Activated B cell treated with CpG ODN at 0.5 μM for 24 hours (primary cell): ENCODE results near the gene NDN. TPM values are rescaled to one million over a fixed set of nuclear protein-coding genes. Genes with fewer than 3 reads are reported as not detected.

Experiments used
- ATAC-seq: fragments of 200-7000 bp; cut with Tn5 transposase; one replicate; pipeline ENCODE4 v1.10.0; 2021; ENCODE audit warnings: low read depth, mild to moderate bottlenecking, moderate library complexity
- CTCF ChIA-PET: fragments of 350-600 bp; sonication (Branson Sonifier 250); formaldehyde crosslinking; loops from one replicate; lab custom pipeline; 2021; ENCODE audit warnings: antibody characterized with exemption; lab: Charles Lee
- POLR2A ChIA-PET: fragments of 350-600 bp; sonication (Branson Sonifier 250); formaldehyde crosslinking; loops from one replicate; lab custom pipeline; 2021; ENCODE audit warnings: antibody characterized with exemption; lab: Charles Lee
- DNase-seq: peaks from one replicate; pipeline ENCODE4 v3.0.0; 2022
- H3K27ac Mint-ChIP-seq: one replicate; pipeline ENCODE4 v1.8.0; 2020; ENCODE audit warnings: mixed read lengths
- H3K27me3 Mint-ChIP-seq: one replicate; pipeline ENCODE4 v1.8.0; 2021; ENCODE audit warnings: mixed read lengths
- H3K36me3 Mint-ChIP-seq: one replicate; pipeline ENCODE4 v1.8.0; 2021; ENCODE audit warnings: low read depth, mixed read lengths
- H3K4me1 Mint-ChIP-seq: one replicate; pipeline ENCODE4 v1.8.0; 2021; ENCODE audit warnings: mixed read lengths
- H3K4me3 Mint-ChIP-seq: one replicate; pipeline ENCODE4 v1.8.0; 2020; ENCODE audit warnings: mild to moderate bottlenecking, mixed read lengths
- H3K9me3 Mint-ChIP-seq: one replicate; pipeline ENCODE4 v1.8.0; 2020; ENCODE audit warnings: mixed read lengths
- intact Hi-C: fragments of 100-400 bp; cut with micrococcal nuclease; formaldehyde crosslinking; loops from one replicate; pipeline ENCODE4 v1.15.1; 2024
- total RNA-seq: library from RNA; stranded (reverse); gene quantifications from 2 replicates; pipeline ENCODE4 v1.2.3, GENCODE V29; 2022
- TF ChIP-seq, protein P1 (sequence below): fragments of 200-600 bp; IDR thresholded peaks from one replicate; pipeline ENCODE4 v1.8.0; 2022; ENCODE audit warnings: antibody characterized with exemption, mild to moderate bottlenecking

Gene NDN
- total RNA-seq, 1 donor from 2014 or later, result not detected

DNA sequence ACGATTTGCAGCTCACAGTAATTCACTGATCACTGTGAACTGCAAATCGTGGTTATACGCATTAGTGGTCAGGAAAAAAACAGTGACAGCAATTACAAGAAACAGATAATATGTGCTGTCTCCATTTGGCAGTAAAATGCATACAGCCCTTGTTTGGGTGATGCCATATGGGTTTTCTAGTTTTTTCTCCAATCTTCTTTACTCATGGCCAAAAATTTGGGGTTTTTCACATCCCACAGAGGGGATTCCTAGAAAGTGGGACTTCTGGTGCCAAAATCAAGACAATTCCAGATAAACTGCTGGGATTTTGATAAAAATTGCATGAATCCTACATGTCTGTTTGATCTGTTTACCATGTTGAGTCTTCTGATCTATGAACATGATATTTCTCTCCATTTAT is 15.6 kb downstream of the NDN start:
- H3K9me3 Mint-ChIP-seq, result no peaks in the 10 kb centered on the region
- no peaks in the 10 kb centered on the region for H3K27me3 Mint-ChIP-seq
- ChIA-PET CTCF (no interaction called here), POLR2A (no interaction called here)
- intact Hi-C loops, result no loop called here
- no peak for ATAC-seq
- no peak overlapping the region for H3K27ac Mint-ChIP-seq
- TF ChIP-seq, protein P1, sequence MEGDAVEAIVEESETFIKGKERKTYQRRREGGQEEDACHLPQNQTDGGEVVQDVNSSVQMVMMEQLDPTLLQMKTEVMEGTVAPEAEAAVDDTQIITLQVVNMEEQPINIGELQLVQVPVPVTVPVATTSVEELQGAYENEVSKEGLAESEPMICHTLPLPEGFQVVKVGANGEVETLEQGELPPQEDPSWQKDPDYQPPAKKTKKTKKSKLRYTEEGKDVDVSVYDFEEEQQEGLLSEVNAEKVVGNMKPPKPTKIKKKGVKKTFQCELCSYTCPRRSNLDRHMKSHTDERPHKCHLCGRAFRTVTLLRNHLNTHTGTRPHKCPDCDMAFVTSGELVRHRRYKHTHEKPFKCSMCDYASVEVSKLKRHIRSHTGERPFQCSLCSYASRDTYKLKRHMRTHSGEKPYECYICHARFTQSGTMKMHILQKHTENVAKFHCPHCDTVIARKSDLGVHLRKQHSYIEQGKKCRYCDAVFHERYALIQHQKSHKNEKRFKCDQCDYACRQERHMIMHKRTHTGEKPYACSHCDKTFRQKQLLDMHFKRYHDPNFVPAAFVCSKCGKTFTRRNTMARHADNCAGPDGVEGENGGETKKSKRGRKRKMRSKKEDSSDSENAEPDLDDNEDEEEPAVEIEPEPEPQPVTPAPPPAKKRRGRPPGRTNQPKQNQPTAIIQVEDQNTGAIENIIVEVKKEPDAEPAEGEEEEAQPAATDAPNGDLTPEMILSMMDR, result no peak
- H3K4me3 Mint-ChIP-seq, result no peak overlapping the region
- DNase-seq, result no peak
- H3K36me3 Mint-ChIP-seq, result no peaks in the 10 kb centered on the region
- no peaks in the 10 kb centered on the region for H3K4me1 Mint-ChIP-seq

- intact Hi-C loops, result no loop called here
- ATAC-seq (no peak), DNase-seq (no peak)
- H3K36me3 Mint-ChIP-seq, result no peaks in the 10 kb centered on the region
- no peak overlapping the region for H3K27ac Mint-ChIP-seq
- no peaks in the 10 kb centered on the region for H3K4me1 Mint-ChIP-seq
- no peaks in the 10 kb centered on the region for H3K27me3 Mint-ChIP-seq
- TF ChIP-seq, protein P1, result no peak
- ChIA-PET POLR2A (no interaction called here), CTCF (no interaction called here)
- no peak overlapping the region for H3K4me3 Mint-ChIP-seq
- H3K9me3 Mint-ChIP-seq, result no peaks in the 10 kb centered on the region
Measured at GRCh38 chr15:23670970-23671369, 16.1 kb downstream of the NDN start.

DNA sequence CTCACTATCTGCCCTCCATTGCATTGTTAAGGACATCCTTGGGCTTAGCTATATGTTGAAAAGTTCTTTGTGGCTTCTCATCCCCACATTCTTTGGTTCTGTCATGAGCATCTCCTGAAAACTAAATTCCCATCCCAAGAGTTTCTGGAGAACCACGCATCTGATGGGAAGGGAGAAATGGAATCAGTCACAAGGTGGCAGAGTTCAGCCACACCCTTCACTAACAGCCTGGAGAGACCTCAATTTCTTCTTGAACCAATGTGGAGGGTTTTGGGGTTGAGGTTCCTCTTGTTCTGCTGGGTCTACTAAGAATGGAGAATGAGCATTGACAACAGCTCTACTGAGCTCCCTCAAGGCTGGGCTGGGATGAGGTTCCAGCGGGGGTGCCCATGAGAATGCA is 23.9 kb downstream of the NDN start:
- Mint-ChIP-seq H3K27ac (no peak overlapping the region), H3K4me3 (no peak overlapping the region), H3K36me3 (no peaks in the 10 kb centered on the region), H3K27me3 (no peaks in the 10 kb centered on the region), H3K9me3 (peaks cover 3% of the 10 kb centered on the region), H3K4me1 (no peaks in the 10 kb centered on the region)
- CTCF ChIA-PET, result no interaction called here
- TF ChIP-seq, protein P1, result no peak
- POLR2A ChIA-PET, result no interaction called here
- DNase-seq (no peak), ATAC-seq (no peak)
- intact Hi-C loops, result no loop called here

DNA sequence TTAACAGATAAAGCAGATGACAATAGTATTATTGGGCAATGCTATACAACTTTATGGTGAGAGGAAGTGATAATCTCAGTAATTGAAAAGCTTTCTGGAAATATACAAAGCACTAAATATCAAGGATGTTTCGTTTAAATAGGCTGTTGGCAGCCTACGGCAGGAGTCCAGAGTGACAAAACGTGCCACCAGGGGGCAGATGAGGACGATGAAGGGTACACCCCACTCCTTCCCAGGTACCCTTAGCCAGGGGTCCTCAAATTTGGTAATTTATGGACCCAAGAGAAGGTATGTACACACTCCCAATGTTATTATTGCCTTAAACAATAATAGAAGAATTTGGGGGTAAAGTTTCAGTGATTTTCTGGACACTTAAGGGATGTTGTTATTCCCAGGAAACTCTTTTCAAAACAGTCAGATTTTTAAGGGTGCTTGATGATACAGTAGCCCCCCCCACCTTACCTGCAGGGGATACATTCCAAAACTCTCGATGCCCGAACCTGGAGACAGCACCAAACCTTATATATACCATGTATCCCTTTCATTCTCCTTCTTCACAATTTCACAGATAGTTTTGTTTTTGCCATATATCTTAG is 38.1 kb downstream of the NDN start:
- POLR2A ChIA-PET, result no interaction called here
- H3K4me3 Mint-ChIP-seq, result no peak overlapping the region
- peaks cover 7% of the 10 kb centered on the region for H3K27me3 Mint-ChIP-seq
- intact Hi-C loops, result loop anchor here (1.0 kb wide), 1 partner anchor 1852 kb away; no protein-coding TSS in a partner anchor
- no peaks in the 10 kb centered on the region for H3K9me3 Mint-ChIP-seq
- TF ChIP-seq, protein P1, result no peak
- DNase-seq, result no peak
- no peaks in the 10 kb centered on the region for H3K36me3 Mint-ChIP-seq
- ATAC-seq, result no peak
- H3K27ac Mint-ChIP-seq, result no peak overlapping the region
- no peaks in the 10 kb centered on the region for H3K4me1 Mint-ChIP-seq
- CTCF ChIA-PET, result no interaction called here

DNA sequence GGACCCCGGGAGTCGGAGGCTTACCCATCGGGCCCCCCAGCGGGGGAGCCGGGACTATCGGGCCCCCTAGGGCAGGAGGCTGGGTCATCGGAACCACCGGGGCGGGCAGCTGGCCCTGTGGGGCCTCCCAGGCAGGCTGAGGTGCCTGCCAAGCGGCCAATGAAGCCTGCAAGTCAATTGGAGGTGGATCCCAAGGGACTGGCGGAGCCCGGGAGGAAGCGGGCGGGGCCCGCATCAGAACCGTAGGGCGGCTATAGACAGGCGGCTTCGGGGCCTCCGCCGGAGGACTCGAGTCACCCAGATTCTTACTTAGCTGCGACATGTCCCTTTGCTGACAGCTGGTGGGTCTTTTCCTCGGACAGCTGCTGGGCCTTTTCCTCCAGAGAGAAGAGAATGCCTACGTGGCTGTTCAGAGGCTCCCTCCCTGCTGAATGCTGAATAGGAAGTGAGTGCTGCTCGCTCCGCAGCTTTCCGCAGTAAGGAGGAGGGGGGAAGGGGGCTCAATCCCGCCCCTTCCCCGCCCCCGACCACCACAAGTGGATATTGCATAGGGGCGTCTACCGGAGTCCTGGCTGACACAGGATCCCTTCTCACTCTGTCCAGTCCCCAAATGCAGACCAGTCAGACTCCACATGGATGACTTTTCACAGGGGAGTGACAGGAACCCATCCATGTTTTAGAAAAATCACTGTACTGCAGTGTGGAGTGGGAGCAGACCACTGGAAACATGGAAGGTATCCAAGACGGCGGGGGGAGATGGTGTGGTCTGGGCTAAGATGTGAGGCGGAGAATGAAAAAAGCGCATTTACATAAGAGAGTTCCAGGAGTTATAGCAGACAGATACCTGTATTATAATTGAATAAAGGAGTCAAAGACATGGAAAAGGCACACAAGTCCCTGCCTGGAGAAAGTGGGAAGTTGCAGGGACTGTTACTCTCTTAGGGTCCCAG is 39.4 kb downstream of the NDN start, which contains the start of gene MAGEL2:
Gene MAGEL2 (minus strand): TSS at position 447 of the 950 bp plus-strand sequence. CDS start 125 bp downstream, at position 322.
- no peak for DNase-seq
- no peak for ATAC-seq
- Mint-ChIP-seq H3K27ac (no peak within 1 kb of the TSS), H3K4me3 (no peak within 1 kb of the TSS), H3K9me3 (no peaks in the 10 kb centered on the region), H3K27me3 (peaks cover 7% of the 10 kb centered on the region), H3K36me3 (no peaks in the 10 kb centered on the region), H3K4me1 (no peaks in the 10 kb centered on the region)
- intact Hi-C loops, result no loop called here
- ChIA-PET CTCF (no interaction called here), POLR2A (no interaction called here)
- TF ChIP-seq, protein P1, result no peak
